AG04450 (cell line): ENCODE measurements around the gene HAPLN3. TPM values are rescaled to one million over a fixed set of nuclear protein-coding genes. Genes with fewer than 3 reads are reported as not detected.

Experiments
- CTCF ChIA-PET: fragments of 300-600, 350-600 bp; formaldehyde crosslinking; extraction: SDS; loops from one replicate; lab custom pipeline; 2022; ENCODE audit warnings: antibody characterized with exemption, inconsistent platforms; lab: Charles Lee
- POLR2A ChIA-PET: fragments of 350-600 bp; formaldehyde crosslinking; extraction: SDS; loops from one replicate; lab custom pipeline; 2021; ENCODE audit warnings: antibody characterized with exemption, inconsistent platforms; lab: Yijun Ruan, JAX
- DNase-seq: peaks from one replicate; pipeline ENCODE4 v3.0.0-alpha.2; 2011; ENCODE audit warnings: low read depth, low spot score
- H3K27ac ChIP-seq: one replicate; pipeline ENCODE4 v1.5.1; 2012; ENCODE audit warnings: low read depth, low read length, control low read depth
- H3K27me3 ChIP-seq: one replicate; pipeline ENCODE4 v1.6.0; 2012; ENCODE audit warnings: low read length; ENCODE audit not compliant: control insufficient read depth, insufficient read depth
- H3K4me3 ChIP-seq: 2 replicates; pipeline ENCODE4 v1.5.1; 2011; ENCODE audit warnings: mild to moderate bottlenecking, low read depth, low read length, control low read depth
- H3K9me3 ChIP-seq: 2 replicates; pipeline ENCODE4 v1.5.1; 2012; ENCODE audit warnings: low read length; ENCODE audit not compliant: control insufficient read depth, insufficient read depth
- polyA plus RNA-seq: library from polyadenylated mRNA; depleted of rRNA; stranded (reverse); fragments of >200 nt; gene quantifications from 2 replicates; pipeline ENCODE4 v1.2.3, GENCODE V29; 2011
- TF ChIP-seq, protein P1 (sequence below): IDR thresholded peaks from 2 replicates; pipeline ENCODE4 v1.5.1; 2011; ENCODE audit warnings: low read depth, low read length, control low read depth, inconsistent platforms

HAPLN3 gene
- polyA plus RNA-seq, 1 experiment, result 5.6 TPM

DNA sequence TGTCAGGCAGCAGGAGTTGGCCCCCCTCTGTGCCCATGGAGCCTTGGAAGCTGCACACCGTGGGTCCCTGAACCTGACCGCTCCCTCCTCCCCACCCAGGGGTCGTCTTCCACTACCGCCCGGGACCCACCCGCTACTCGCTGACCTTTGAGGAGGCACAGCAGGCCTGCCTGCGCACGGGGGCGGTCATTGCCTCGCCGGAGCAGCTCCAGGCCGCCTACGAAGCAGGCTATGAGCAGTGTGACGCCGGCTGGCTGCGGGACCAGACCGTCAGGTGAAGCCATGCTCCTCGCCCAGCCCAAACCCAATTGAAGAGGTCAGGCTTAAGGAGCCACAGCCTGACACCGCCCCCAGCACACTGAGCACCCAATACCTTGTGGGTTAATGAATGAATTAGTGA lies 48.2 kb downstream of the HAPLN3 start:
- no peak for DNase-seq
- ChIA-PET POLR2A (no interaction called here), CTCF (no interaction called here)
- Histone ChIP-seq H3K27ac (no peak overlapping the region), H3K27me3 (peaks cover 18% of the 10 kb centered on the region), H3K9me3 (peaks cover 3% of the 10 kb centered on the region; the same call in 1 of the 2 replicates), H3K4me3 (no peak overlapping the region)
- TF ChIP-seq, protein P1, sequence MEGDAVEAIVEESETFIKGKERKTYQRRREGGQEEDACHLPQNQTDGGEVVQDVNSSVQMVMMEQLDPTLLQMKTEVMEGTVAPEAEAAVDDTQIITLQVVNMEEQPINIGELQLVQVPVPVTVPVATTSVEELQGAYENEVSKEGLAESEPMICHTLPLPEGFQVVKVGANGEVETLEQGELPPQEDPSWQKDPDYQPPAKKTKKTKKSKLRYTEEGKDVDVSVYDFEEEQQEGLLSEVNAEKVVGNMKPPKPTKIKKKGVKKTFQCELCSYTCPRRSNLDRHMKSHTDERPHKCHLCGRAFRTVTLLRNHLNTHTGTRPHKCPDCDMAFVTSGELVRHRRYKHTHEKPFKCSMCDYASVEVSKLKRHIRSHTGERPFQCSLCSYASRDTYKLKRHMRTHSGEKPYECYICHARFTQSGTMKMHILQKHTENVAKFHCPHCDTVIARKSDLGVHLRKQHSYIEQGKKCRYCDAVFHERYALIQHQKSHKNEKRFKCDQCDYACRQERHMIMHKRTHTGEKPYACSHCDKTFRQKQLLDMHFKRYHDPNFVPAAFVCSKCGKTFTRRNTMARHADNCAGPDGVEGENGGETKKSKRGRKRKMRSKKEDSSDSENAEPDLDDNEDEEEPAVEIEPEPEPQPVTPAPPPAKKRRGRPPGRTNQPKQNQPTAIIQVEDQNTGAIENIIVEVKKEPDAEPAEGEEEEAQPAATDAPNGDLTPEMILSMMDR, result no peak

GRCh38 chr15:88845616-88846015 lies 49.7 kb downstream of the HAPLN3 start:
- H3K4me3 ChIP-seq, result no peak overlapping the region
- H3K27ac ChIP-seq, result no peak overlapping the region
- CTCF ChIA-PET, result no interaction called here
- no peak for DNase-seq
- POLR2A ChIA-PET, result no interaction called here
- peaks cover 18% of the 10 kb centered on the region for H3K27me3 ChIP-seq
- peaks cover 3% of the 10 kb centered on the region; the same call in 1 of the 2 replicates for H3K9me3 ChIP-seq
- TF ChIP-seq, protein P1, result no peak

DNA sequence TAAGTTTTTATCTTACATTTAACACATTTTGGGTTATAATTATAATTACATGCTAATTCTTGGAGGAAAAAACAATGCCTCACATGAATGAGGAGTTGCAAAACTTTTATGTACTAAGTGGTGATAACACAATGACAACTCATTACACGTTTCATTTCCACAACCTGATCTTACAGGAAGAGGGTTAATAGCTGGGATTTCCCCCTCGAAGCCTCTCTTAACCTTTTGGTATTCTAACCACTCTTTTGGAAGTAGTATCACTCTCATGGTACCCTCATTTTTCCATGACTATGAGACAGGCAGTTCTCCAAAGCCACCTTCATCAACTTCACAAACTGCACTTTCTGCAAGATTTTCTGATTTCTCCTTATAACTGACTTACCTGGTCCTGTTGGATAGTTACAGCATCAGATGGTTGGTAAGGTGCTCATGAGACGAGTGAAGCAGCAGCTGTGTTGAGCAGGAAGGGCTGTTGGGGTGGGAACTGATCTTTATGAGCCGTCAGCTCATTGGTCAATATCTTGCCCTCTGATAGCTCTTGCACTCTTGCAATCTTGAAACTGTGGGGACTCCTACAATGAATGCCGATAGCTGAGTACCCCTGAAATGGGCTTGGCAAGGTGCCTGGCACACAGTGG lies 50.5 kb downstream of the HAPLN3 start:
- Histone ChIP-seq H3K27me3 (peaks cover 21% of the 10 kb centered on the region), H3K9me3 (peaks cover 3% of the 10 kb centered on the region; the same call in 1 of the 2 replicates), H3K4me3 (no peak overlapping the region), H3K27ac (no peak overlapping the region)
- TF ChIP-seq, protein P1, result no peak
- ChIA-PET POLR2A (no interaction called here), CTCF (no interaction called here)
- DNase-seq, result no peak

- POLR2A ChIA-PET, result no interaction called here
- Histone ChIP-seq H3K27ac (no peak overlapping the region), H3K27me3 (peaks cover 16% of the 10 kb centered on the region), H3K4me3 (no peak overlapping the region), H3K9me3 (peaks cover 3% of the 10 kb centered on the region; the same call in 1 of the 2 replicates)
- CTCF ChIA-PET, result no interaction called here
- TF ChIP-seq, protein P1, result no peak
- DNase-seq, result no peak
Measured at GRCh38 chr15:88843334-88843733, 52.0 kb downstream of the HAPLN3 start.

DNA sequence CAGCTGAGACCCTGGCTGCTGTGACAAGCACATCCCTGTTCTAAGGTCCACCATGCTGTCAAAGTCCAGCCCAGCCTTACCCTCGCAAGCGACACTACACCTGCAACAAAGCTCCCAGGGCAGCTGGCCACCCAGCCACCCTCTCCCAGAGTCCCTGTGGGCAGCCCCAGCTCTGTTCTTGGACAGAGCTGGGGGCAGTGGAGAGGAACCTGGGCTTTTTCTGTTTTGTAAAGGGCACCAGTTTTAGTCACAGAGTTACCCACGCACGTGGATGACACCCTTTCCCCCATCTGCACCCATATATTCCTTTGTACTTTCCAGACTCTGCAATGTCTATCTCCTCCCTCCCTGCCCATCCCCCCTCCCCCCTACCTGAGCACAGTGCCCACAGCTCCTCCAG lies 53.2 kb downstream of the HAPLN3 start:
- H3K27ac ChIP-seq, result no peak overlapping the region
- H3K9me3 ChIP-seq, result peaks cover 3% of the 10 kb centered on the region; the same call in 1 of the 2 replicates
- CTCF ChIA-PET, result no interaction called here
- H3K27me3 ChIP-seq, result peaks cover 13% of the 10 kb centered on the region
- no peak overlapping the region for H3K4me3 ChIP-seq
- TF ChIP-seq, protein P1, result no peak
- no peak for DNase-seq
- POLR2A ChIA-PET, result no interaction called here
